Measurements from ENCODE around the gene NGRN.

The NGRN gene

GRCh38 chr15:90265271-90266060 lies at the start of gene NGRN:
TSS of gene NGRN (plus strand) at chr15:90265672. CDS start at chr15:90265713, 41 bp downstream.
- DNase-seq (ENCODE audit: low read depth in 2 of 2), result peak; percentile 83 to 87

- no peak for DNase-seq (ENCODE audit: low read depth in 2 of 2)
Measured at GRCh38 chr15:90217671-90218394, 47.6 kb upstream of the NGRN start.

- peak in 1 of 2 donors; percentile 44 for DNase-seq (ENCODE audit: low read depth in 2 of 2)
Measured at GRCh38 chr15:90219421-90220141, 45.9 kb upstream of the NGRN start.

- DNase-seq (ENCODE audit: low read depth in 2 of 2), result no peak
Measured at GRCh38 chr15:90221246-90221900, 44.1 kb upstream of the NGRN start.

GRCh38 chr15:90222547-90222946 lies 42.9 kb upstream of the NGRN start:
- DNase-seq (ENCODE audit: low read depth in 2 of 2), result no peak

GRCh38 chr15:90223441-90224165 lies 41.9 kb upstream of the NGRN start:
- DNase-seq (ENCODE audit: low read depth in 2 of 2), result no peak

GRCh38 chr15:90225047-90225446 lies 40.4 kb upstream of the NGRN start:
- DNase-seq (ENCODE audit: low read depth in 2 of 2), result no peak

- DNase-seq (ENCODE audit: low read depth in 2 of 2), result no peak
Measured at GRCh38 chr15:90225504-90226234, 39.8 kb upstream of the NGRN start.

- no peak for DNase-seq (ENCODE audit: low read depth in 2 of 2)
Measured at GRCh38 chr15:90227336-90227735, 38.1 kb upstream of the NGRN start.

GRCh38 chr15:90227816-90228772 lies 37.4 kb upstream of the NGRN start:
- no peak for DNase-seq (ENCODE audit: low read depth in 2 of 2)

- no peak for DNase-seq (ENCODE audit: low read depth in 2 of 2)
Measured at GRCh38 chr15:90228960-90229359, 36.5 kb upstream of the NGRN start.

GRCh38 chr15:90230071-90230494 lies 35.4 kb upstream of the NGRN start:
- DNase-seq (ENCODE audit: low read depth in 2 of 2), result no peak

- no peak for DNase-seq (ENCODE audit: low read depth in 2 of 2)
Measured at GRCh38 chr15:90230610-90231009, 34.9 kb upstream of the NGRN start.

GRCh38 chr15:90231028-90232017 lies 34.1 kb upstream of the NGRN start:
- DNase-seq (ENCODE audit: low read depth in 2 of 2), result peak; percentile 63

GRCh38 chr15:90232196-90232595 lies 33.3 kb upstream of the NGRN start:
- DNase-seq (ENCODE audit: low read depth in 2 of 2), result no peak

GRCh38 chr15:90232941-90233386 lies 32.5 kb upstream of the NGRN start:
- DNase-seq (ENCODE audit: low read depth in 2 of 2), result no peak

GRCh38 chr15:90233387-90234095 lies 31.9 kb upstream of the NGRN start, which contains the start of gene CIB1:
TSS of gene CIB1 (minus strand) at chr15:90233941. CDS start at chr15:90233885, 56 bp downstream.
- peak; percentile 93 to 98 for DNase-seq (ENCODE audit: low read depth in 2 of 2)

Measured in stimulated activated CD8-positive, alpha-beta memory T cell treated with anti-CD3 and anti-CD28 coated beads, Interleukin-7, amount 100 ng/mL, for 4 hours (primary cell).